ENCODE data around the gene CLUH.

DNA sequence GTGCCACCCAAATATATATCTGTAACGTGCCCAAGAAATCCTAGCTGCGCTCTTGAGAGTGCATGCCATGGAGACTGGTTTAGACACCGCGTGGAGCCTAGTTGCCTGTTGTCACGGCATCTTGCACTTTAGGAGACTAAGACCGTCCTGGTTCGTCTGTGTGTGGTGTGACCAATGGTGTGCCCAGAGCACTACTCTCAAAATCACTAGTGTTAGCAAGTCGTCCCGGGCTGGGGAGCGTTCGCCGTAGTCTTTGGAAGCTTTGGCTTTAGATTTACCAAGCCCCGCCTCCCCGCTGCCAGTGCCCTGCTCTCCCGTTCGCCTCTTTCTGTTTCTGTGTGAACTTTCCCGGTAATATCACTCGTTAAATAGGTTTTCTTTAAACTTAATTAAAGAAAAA lies 27.0 kb downstream of the CLUH start:
- TF ChIP-seq POLR2A (IDR thresholded peaks at IDR 0.05), result no peak
- TF ChIP-seq, protein P1, sequence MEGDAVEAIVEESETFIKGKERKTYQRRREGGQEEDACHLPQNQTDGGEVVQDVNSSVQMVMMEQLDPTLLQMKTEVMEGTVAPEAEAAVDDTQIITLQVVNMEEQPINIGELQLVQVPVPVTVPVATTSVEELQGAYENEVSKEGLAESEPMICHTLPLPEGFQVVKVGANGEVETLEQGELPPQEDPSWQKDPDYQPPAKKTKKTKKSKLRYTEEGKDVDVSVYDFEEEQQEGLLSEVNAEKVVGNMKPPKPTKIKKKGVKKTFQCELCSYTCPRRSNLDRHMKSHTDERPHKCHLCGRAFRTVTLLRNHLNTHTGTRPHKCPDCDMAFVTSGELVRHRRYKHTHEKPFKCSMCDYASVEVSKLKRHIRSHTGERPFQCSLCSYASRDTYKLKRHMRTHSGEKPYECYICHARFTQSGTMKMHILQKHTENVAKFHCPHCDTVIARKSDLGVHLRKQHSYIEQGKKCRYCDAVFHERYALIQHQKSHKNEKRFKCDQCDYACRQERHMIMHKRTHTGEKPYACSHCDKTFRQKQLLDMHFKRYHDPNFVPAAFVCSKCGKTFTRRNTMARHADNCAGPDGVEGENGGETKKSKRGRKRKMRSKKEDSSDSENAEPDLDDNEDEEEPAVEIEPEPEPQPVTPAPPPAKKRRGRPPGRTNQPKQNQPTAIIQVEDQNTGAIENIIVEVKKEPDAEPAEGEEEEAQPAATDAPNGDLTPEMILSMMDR (IDR thresholded peaks at IDR 0.05), result no peak

Data from heart left ventricle (tissue), 13 donors.